A549 (cell line): ENCODE results near the gene HCFC2. TPM values are rescaled to one million over a fixed set of nuclear protein-coding genes. Genes with fewer than 3 reads are reported as not detected.
A peak's percentile ranks its signal among the peaks of the same experiment; 100 is the strongest.

Source experiments
- ATAC-seq, 2 experiments: fragments of 200-7000 bp in 1 of 2; fragments of >200 bp in 1 of 2; cut with Nextera tagmentation in 1 of 2; cut with Tn5 transposase in 1 of 2; 3 replicates each; pipeline versions ENCODE4 v1.8.0 to v1.9.1; 2018 to 2020; ENCODE audit warnings: mild to moderate bottlenecking in 1 of 2, moderate library complexity in 1 of 2
- CTCF ChIA-PET: fragments of 300-600 bp; sonication (Branson Sonifier 250); formaldehyde crosslinking; extraction: SDS; loops from one replicate; lab custom pipeline; 2021; ENCODE audit warnings: antibody characterized with exemption, inconsistent platforms; lab: Yijun Ruan, JAX
- POLR2A ChIA-PET: fragments of 350-600 bp; formaldehyde crosslinking; extraction: SDS; loops from one replicate; lab custom pipeline; 2021; ENCODE audit warnings: antibody characterized with exemption, inconsistent platforms; lab: Yijun Ruan, JAX
- DNase-seq, 2 experiments: peaks; one replicate each; pipeline versions ENCODE4 v3.0.0 to v3.0.0-alpha.2; 2011 to 2016; ENCODE audit warnings: low read depth in 1 of 2, low spot score in 1 of 2
- FAIRE-seq: peaks from 2 replicates; lab custom pipeline; 2011; peaks lifted over from hg19 to GRCh38; lab: Jason Lieb, UNC
- H3K27ac ChIP-seq, 2 experiments: fragments of >200 bp; sonication (Bioruptor Twin); formaldehyde crosslinking; 3 replicates each; pipeline ENCODE4 v1.5.1; 2016 to 2017
- H3K4me1 ChIP-seq: fragments of >200 bp; sonication (Bioruptor Twin); formaldehyde crosslinking; 3 replicates; pipeline ENCODE4 v1.6.1; 2016
- H3K4me2 ChIP-seq: fragments of >200 bp; sonication (Bioruptor Twin); formaldehyde crosslinking; 3 replicates; pipeline ENCODE4 v1.6.1; 2016
- H3K4me3 ChIP-seq: fragments of >200 bp; sonication (Bioruptor Twin); formaldehyde crosslinking; 3 replicates; pipeline ENCODE4 v1.5.1; 2016
- H3K9me3 ChIP-seq: fragments of >200 bp; sonication (Bioruptor Twin); formaldehyde crosslinking; 3 replicates; pipeline ENCODE4 v1.6.1; 2016
- CBX2 ChIP-seq: fragments of 200-600 bp; sonication (generic); IDR thresholded peaks from 2 replicates; pipeline ENCODE4 v1.6.1; 2016; ENCODE audit warnings: low read depth, mild to moderate bottlenecking, borderline replicate concordance
- CHD2 ChIP-seq: fragments of 150-350 bp; IDR thresholded peaks from 2 replicates; pipeline ENCODE4 v1.6.1; 2014; ENCODE audit warnings: low read length; ENCODE audit not compliant: partially characterized antibody
- EHF ChIP-seq: fragments of 250-450 bp; sonication (Bioruptor Pico); IDR thresholded peaks from 2 replicates; pipeline ENCODE4 v1.5.0; 2020; ENCODE audit warnings: mild to moderate bottlenecking
- FOSB ChIP-seq: fragments of 250-450 bp; sonication (Bioruptor Pico); IDR thresholded peaks from 2 replicates; pipeline ENCODE4 v1.5.0; 2020; ENCODE audit warnings: mild to moderate bottlenecking, moderate library complexity
- FOSL2 ChIP-seq, 2 experiments: fragments of 450-650 bp in 1 of 2; fragments of >200 bp in 1 of 2; sonication (Bioruptor Twin) in 1 of 2; formaldehyde crosslinking; IDR thresholded peaks; 2 replicates each; pipeline versions ENCODE4 v1.5.0 to v1.6.1; 2016 to 2020; ENCODE audit warnings: mild to moderate bottlenecking in 1 of 2, moderate library complexity in 1 of 2
- HDAC2 ChIP-seq: fragments of 200-600 bp; sonication (generic); IDR thresholded peaks from 2 replicates; pipeline ENCODE4 v1.6.1; 2016
- HEYL ChIP-seq: fragments of 250-450 bp; sonication (Bioruptor Pico); IDR thresholded peaks from 2 replicates; pipeline ENCODE4 v1.8.0; 2021; ENCODE audit warnings: mild to moderate bottlenecking, moderate library complexity
- HOXB5 ChIP-seq: fragments of 250-450 bp; sonication (Bioruptor Pico); IDR thresholded peaks from 2 replicates; pipeline ENCODE4 v1.5.0; 2020; ENCODE audit warnings: mild to moderate bottlenecking, moderate library complexity
- KDM1A ChIP-seq: fragments of 200-600 bp; sonication (generic); IDR thresholded peaks from 2 replicates; pipeline ENCODE4 v1.6.1; 2016; ENCODE audit warnings: low read depth, mild to moderate bottlenecking
- KDM5A ChIP-seq: fragments of 200-600 bp; sonication (generic); IDR thresholded peaks from 2 replicates; pipeline ENCODE4 v1.6.1; 2016; ENCODE audit warnings: antibody characterized with exemption, mild to moderate bottlenecking
- NFE2L2 ChIP-seq: fragments of 150-350 bp; conservative IDR thresholded peaks from 2 replicates; pipeline ENCODE4 v1.6.1; 2014; ENCODE audit warnings: low read length
- NPAS2 ChIP-seq: fragments of 250-450 bp; sonication (Bioruptor Pico); IDR thresholded peaks from 2 replicates; pipeline ENCODE4 v1.8.0; 2022; ENCODE audit warnings: mild to moderate bottlenecking, moderate library complexity, borderline replicate concordance
- POLR2AphosphoS2 ChIP-seq: conservative IDR thresholded peaks from 2 replicates; pipeline ENCODE4 v1.6.1; 2012; ENCODE audit warnings: low read length, improper control_type of control experiment, inconsistent platforms
- RAD21 ChIP-seq, 2 experiments: fragments of >200 bp in 1 of 2; sonication (Bioruptor Twin) in 1 of 2; formaldehyde crosslinking in 1 of 2; IDR thresholded peaks in 1 of 2; conservative IDR thresholded peaks in 1 of 2; 2 replicates in 1 of 2; 3 replicates in 1 of 2; pipeline ENCODE4 v1.6.1; 2012 to 2018; ENCODE audit warnings: inconsistent platforms in 1 of 2
- ZC3H11A ChIP-seq: fragments of 450-650 bp; IDR thresholded peaks from 2 replicates; pipeline ENCODE4 v1.6.1; 2014; ENCODE audit warnings: antibody characterized with exemption, mild to moderate bottlenecking
- WGBS: methylation state at CpG from one replicate; pipeline ENCODE4 v1.1.6; 2017; ENCODE audit errors: missing lambda C conversion rate; 5-methylcytosine and 5-hydroxymethylcytosine counted together
- polyA plus RNA-seq, 4 experiments: library from polyadenylated mRNA; depleted of rRNA in 3 of 4; stranded (reverse); fragments of >200 nt; fragmentation: RNase III in 1 of 4; extraction: RNeasy Plus Mini Kit Qiagen cat#74134 plus additional on column Dnase treatment in 1 of 4; gene quantifications; 2 replicates in 3 of 4; 3 replicates in 1 of 4; pipeline ENCODE4 v1.2.3, GENCODE V29; 2011 to 2017
- TF ChIP-seq, protein P1 (sequence below): IDR thresholded peaks from 2 replicates; pipeline ENCODE4 v1.6.1; 2012; ENCODE audit warnings: low read depth, borderline replicate concordance
- TF ChIP-seq, protein P2 (sequence below): IDR thresholded peaks from 2 replicates; pipeline ENCODE4 v1.6.1; 2012
- TF ChIP-seq, protein P3 (sequence below): fragments of 450-650 bp; IDR thresholded peaks from 2 replicates; pipeline ENCODE4 v1.6.1; 2014; ENCODE audit warnings: antibody characterized with exemption

The HCFC2 gene
- polyA plus RNA-seq, 2 of the 4 experiments (the other 2 are of a cell fraction): 5.0 to 10.0 TPM

DNA sequence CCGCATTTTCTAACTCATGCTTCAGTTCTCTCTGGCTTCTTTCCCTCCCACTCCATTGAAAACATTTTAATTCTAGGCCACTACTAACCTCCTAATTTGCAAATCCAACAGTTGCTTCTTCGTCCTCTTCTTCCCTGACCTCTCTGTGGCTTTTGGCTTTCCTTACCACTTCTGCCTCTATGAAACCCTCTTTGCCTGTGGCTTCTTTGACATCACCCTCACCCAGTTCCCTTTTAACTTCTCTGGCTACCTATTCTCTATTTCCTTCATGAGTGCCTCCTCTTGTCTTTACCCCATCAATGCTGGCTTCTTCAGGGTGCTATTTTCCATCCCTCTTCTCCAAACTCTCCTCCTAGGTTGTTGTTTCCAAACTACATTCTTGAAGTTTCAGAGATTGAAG is 4.4 kb upstream of the HCFC2 start:
- H3K4me1 ChIP-seq: peaks cover 6% of the 10 kb centered on the region; the same call in 2 of the 3 replicates
- peaks cover 7% of the 10 kb centered on the region; the same call in 2 of the 3 replicates for H3K9me3 ChIP-seq
- TF ChIP-seq EHF (CRISPR knock-in tag) (no peak), HDAC2 (no peak), FOSL2 (IDR thresholded peaks at IDR 0.05) (no peak), FOSL2 (CRISPR knock-in tag; IDR thresholded peaks at IDR 0.05) (no peak), HEYL (CRISPR knock-in tag) (no peak), KDM5A (no peak), HOXB5 (no peak), NPAS2 (CRISPR knock-in tag) (no peak)
- TF ChIP-seq, protein P1, sequence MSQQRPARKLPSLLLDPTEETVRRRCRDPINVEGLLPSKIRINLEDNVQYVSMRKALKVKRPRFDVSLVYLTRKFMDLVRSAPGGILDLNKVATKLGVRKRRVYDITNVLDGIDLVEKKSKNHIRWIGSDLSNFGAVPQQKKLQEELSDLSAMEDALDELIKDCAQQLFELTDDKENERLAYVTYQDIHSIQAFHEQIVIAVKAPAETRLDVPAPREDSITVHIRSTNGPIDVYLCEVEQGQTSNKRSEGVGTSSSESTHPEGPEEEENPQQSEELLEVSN: no peak
- TF ChIP-seq, protein P2, sequence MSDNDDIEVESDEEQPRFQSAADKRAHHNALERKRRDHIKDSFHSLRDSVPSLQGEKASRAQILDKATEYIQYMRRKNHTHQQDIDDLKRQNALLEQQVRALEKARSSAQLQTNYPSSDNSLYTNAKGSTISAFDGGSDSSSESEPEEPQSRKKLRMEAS: no peak
- TF ChIP-seq, all 56 proteins: peak for 0
- no peak overlapping the region for H3K4me2 ChIP-seq
- ChIA-PET CTCF (no interaction called here), POLR2A (no interaction called here)
- no peak for ATAC-seq
- H3K27ac ChIP-seq: no peak overlapping the region
- no peak for FAIRE-seq
- no peak for DNase-seq
- 66% methylated on average over 2 of the region's 2 CpGs for WGBS
- no peak overlapping the region for H3K4me3 ChIP-seq

DNA sequence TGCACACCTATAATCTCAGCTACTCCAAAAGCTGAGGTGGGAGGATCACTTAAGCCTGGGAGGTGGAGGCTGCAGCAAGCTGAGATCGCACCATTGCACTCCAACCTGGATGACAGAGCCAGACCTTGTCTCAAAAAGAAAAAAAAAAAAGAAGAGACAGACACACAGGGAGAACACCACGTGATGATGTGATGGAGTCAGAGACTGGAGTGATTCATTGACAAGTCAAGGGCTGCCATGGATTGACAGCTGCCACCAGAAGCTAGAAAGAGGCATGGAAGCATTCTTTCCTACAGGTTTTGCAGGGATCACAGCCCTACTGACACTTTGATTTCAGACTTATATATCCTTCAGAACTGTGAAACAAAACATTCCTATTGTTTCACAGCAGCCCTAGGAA is 3.5 kb upstream of the HCFC2 start:
- Histone ChIP-seq H3K27ac (no peak overlapping the region), H3K4me1 (peaks cover 13% of the 10 kb centered on the region), H3K4me3 (no peak overlapping the region), H3K4me2 (no peak overlapping the region), H3K9me3 (peaks cover 7% of the 10 kb centered on the region; the same call in 2 of the 3 replicates)
- DNase-seq: no peak
- no peak for FAIRE-seq
- ATAC-seq: no peak
- WGBS: 36% methylated on average over 2 of the region's 2 CpGs
- POLR2A ChIA-PET: no interaction called here
- TF ChIP-seq FOSB (no peak), RAD21 (conservative IDR thresholded peaks at IDR 0.05 in 1 of 2, IDR thresholded peaks at IDR 0.05 in 1 of 2) (no peak), CBX2 (no peak), NFE2L2 (no peak), KDM5A (no peak), ZC3H11A (no peak), HDAC2 (no peak), KDM1A (no peak)
- TF ChIP-seq, protein P3, sequence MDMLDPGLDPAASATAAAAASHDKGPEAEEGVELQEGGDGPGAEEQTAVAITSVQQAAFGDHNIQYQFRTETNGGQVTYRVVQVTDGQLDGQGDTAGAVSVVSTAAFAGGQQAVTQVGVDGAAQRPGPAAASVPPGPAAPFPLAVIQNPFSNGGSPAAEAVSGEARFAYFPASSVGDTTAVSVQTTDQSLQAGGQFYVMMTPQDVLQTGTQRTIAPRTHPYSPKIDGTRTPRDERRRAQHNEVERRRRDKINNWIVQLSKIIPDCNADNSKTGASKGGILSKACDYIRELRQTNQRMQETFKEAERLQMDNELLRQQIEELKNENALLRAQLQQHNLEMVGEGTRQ: peak; percentile 53; the same call in 1 of the 2 replicates
- CTCF ChIA-PET: interaction anchor here (0.7 kb wide), 1 partner anchor 117 kb away, joined by 3 read pairs; no protein-coding TSS in a partner anchor

DNA sequence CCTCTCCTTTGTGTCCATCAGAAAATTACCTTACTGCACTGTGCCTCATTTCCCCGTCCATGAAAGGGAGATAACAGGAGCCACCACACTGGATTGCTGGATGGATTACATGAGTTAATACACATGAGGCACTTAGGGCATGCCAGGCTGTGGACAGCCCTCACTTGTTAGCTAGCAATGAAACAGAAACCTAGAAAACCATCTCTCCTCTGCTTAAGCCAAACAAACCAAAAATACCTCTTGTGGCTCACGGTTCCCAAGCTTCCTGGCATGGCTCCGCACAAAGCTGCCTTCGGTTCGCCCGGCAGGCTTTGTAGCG is 660 bp upstream of the HCFC2 start:
- TF ChIP-seq POLR2AphosphoS2 (no peak), CHD2 (no peak), NFE2L2 (no peak), HOXB5 (no peak), FOSB (no peak), KDM5A (no peak), ZC3H11A (no peak)
- FAIRE-seq: no peak
- Histone ChIP-seq H3K4me2 (peak overlapping the region; percentile 90), H3K4me1 (peaks cover 13% of the 10 kb centered on the region), H3K27ac (peak overlapping the region; percentile 78 to 91), H3K4me3 (peak overlapping the region; percentile 77), H3K9me3 (no peaks in the 10 kb centered on the region)
- peak; percentile 49 to 65 for ATAC-seq
- POLR2A ChIA-PET: interaction anchor here (1.0 to 3.3 kb wide), 4 partner anchors 73 to 134 kb away, joined by 3 to 30 read pairs (median 4); partner anchors contain the start of genes HSP90B1 and TDG
- no peak for DNase-seq
- CTCF ChIA-PET: interaction anchor here (1.0 to 1.5 kb wide), 7 partner anchors 9 to 293 kb away, joined by 3 to 6 read pairs (median 3); partner anchors contain the start of gene TDG
- WGBS: 1% methylated on average over 7 of the region's 7 CpGs
